Kidney (tissue), 22 donors: ENCODE results near the gene GMPPA. TPM values are rescaled to one million over a fixed set of nuclear protein-coding genes. Genes with fewer than 3 reads are reported as not detected.

ENCODE experiments used
- DNase-seq, 5 donors: peaks; one replicate each; pipeline ENCODE4 v3.0.0-alpha.2; 2013 to 2020
- FAIRE-seq: peaks from 2 replicates; lab custom pipeline; 2012; peaks lifted over from hg19 to GRCh38; lab: Jason Lieb, UNC
- H3K27ac ChIP-seq, 2 donors: one replicate each; pipeline ENCODE4 v1.7.0; 2013; ENCODE audit warnings: low read depth in 2 of 2, low read length in 2 of 2, inconsistent platforms in 1 of 2
- H3K27me3 ChIP-seq: one replicate; pipeline ENCODE4 v1.7.1; 2013; ENCODE audit warnings: low read length, inconsistent platforms; ENCODE audit not compliant: control insufficient read depth, insufficient read depth
- H3K36me3 ChIP-seq, 3 donors: one replicate each; pipeline versions ENCODE4 v1.7.0 to v1.7.1; 2013; ENCODE audit warnings: low read length in 3 of 3, control low read depth in 1 of 3, inconsistent platforms in 1 of 3; ENCODE audit not compliant: insufficient read depth in 3 of 3, control insufficient read depth in 2 of 3
- H3K4me1 ChIP-seq, 3 donors: one replicate each; pipeline versions ENCODE4 v1.7.0 to v1.7.1; 2013; ENCODE audit warnings: low read length in 3 of 3, inconsistent platforms in 1 of 3, low read depth in 1 of 3; ENCODE audit not compliant: control insufficient read depth in 2 of 3, insufficient read depth in 2 of 3
- H3K4me3 ChIP-seq, 3 donors: one replicate each; pipeline versions ENCODE4 v1.7.0 to v1.8.1; 2013; ENCODE audit warnings: low read length in 3 of 3, control low read depth in 1 of 3, inconsistent platforms in 1 of 3
- H3K9ac ChIP-seq, 3 donors: one replicate each; pipeline versions ENCODE4 v1.7.0 to v1.7.1; 2013; ENCODE audit warnings: low read length in 3 of 3, control low read depth in 1 of 3, inconsistent platforms in 1 of 3
- H3K9me3 ChIP-seq, 3 donors: one replicate each; pipeline versions ENCODE4 v1.7.0 to v1.7.1; 2013; ENCODE audit warnings: low read length in 3 of 3, control low read depth in 1 of 3, inconsistent platforms in 1 of 3; ENCODE audit not compliant: control insufficient read depth in 2 of 3, insufficient read depth in 1 of 3
- intact Hi-C: fragments of 100-400 bp; cut with DNase I; formaldehyde crosslinking; loops from one replicate; pipeline ENCODE4 v1.11.1; 2022
- long read RNA-seq, 10 donors: library from polyadenylated mRNA in 1 of 10; unstranded in 1 of 10; transcript quantifications; one replicate each; pipeline ENCODE4 v2.0.0 and lab custom pipeline, GENCODE V29; 2021 to 2026
- polyA plus RNA-seq: library from polyadenylated mRNA; stranded (reverse); fragments of 350-450 nt; fragmentation: Illumina TruSeq; extraction: RNeasy Lipid Tissue Mini Kit (QIAGEN cat#74804); gene quantifications from one replicate; pipeline ENCODE4 v1.2.3, GENCODE V29; 2014; ENCODE audit warnings: low read depth, low replicate concordance; ENCODE audit not compliant: insufficient read depth
- total RNA-seq: library from RNA; stranded (reverse); fragmentation: NEBNext Ultra II Directional; extraction: Animal tissue kit (Norgen Biotek cat#: 25700); gene quantifications from one replicate; pipeline ENCODE4 v1.2.1, GENCODE V29; 2021
- TF ChIP-seq, protein P1 (sequence below): IDR thresholded peaks from 3 replicates; pipeline ENCODE4 v1.5.1; 2012; ENCODE audit warnings: mild to moderate bottlenecking, moderate library complexity, borderline replicate concordance; ENCODE audit not compliant: insufficient read depth; ENCODE audit errors: extremely low read depth
- donor health status: control.
- donor health status: control.
- donor health status: control.
- donor health status: control.
- donor health status: control.
- donor health status: DM: yes; HTN: yes; CAD: no.
- donor health status: Normal renal cell carcinoma (clear cell type).

Gene GMPPA
- total RNA-seq = 33.9 TPM
- polyA plus RNA-seq = 53.1 TPM
- long read RNA-seq, donor 1, partial matches to known transcripts = 0 of 4 reads
- long read RNA-seq, donor 1, other reads (novel, unspliced or antisense) = 0 of 4 reads
- long read RNA-seq, donor 2, partial matches to known transcripts = 5 of 12 reads
- long read RNA-seq, donor 2, other reads (novel, unspliced or antisense) = 0 of 12 reads
- long read RNA-seq, donor 3, partial matches to known transcripts = 0 of 9 reads
- long read RNA-seq, donor 3, other reads (novel, unspliced or antisense) = 0 of 9 reads
- long read RNA-seq, donor 4, partial matches to known transcripts = 0 of 6 reads
- long read RNA-seq, donor 4, other reads (novel, unspliced or antisense) = 0 of 6 reads
- long read RNA-seq, donor 5 = 0 reads
- long read RNA-seq, donor 6, partial matches to known transcripts = 0 of 4 reads
- long read RNA-seq, donor 6, other reads (novel, unspliced or antisense) = 0 of 4 reads
- long read RNA-seq, donor 7, transcript GMPPA-201 (13 exons, 1,544 nt) = major isoform, 9 of 31 reads
- long read RNA-seq, donor 7, partial matches to known transcripts = 5 of 31 reads
- long read RNA-seq, donor 7, other reads (novel, unspliced or antisense) = 12 of 31 reads
- long read RNA-seq, donor 8, transcript GMPPA-201 (13 exons, 1,544 nt) = major isoform, 6 of 7 reads
- long read RNA-seq, donor 8, partial matches to known transcripts = 0 of 7 reads
- long read RNA-seq, donor 8, other reads (novel, unspliced or antisense) = 0 of 7 reads
- long read RNA-seq, donor 9, partial matches to known transcripts = 0 of 4 reads
- long read RNA-seq, donor 9, other reads (novel, unspliced or antisense) = 0 of 4 reads
- long read RNA-seq, donor 10, partial matches to known transcripts = 0 of 3 reads
- long read RNA-seq, donor 10, other reads (novel, unspliced or antisense) = 0 of 3 reads

DNA sequence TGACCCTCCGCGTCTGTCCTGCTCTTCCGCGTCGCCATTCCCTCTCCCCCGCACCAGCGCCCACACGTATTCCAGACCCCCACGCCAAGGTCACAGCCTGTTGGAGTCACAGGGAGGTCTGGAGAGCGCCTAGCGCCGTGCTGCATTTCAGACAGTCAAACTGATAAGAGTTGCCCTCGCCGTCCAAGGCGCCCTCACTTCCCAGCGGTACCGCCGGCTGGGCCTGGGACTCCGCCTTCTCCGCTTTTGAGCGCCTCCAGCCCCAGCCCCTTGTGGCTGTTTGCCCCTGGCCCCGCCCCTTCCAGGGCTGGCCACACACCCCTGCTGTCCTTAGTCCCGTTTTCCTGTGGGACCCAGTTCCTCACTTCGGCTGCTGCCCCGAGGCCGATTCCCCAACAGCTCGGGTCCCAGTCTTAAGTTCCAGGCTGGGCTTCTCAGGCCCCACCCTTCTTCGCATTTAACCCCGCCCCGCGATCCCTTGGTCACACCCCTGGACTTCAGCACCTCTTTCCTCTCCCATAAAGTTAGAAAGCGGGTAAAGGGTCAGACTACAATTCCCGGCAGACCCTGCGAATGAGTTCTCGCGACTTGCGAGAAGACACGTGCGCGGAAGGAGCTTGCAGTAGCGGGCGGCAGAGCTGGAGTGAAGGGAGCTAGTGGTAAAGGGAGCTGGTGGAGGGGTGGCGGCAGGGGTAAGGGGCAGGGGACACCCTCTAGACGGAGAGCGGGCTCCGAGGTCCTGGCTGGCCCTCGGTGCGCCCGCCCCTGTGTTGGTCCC, at the start of gene GMPPA:
Gene GMPPA (plus strand): TSS at position 612 of the 778 bp plus-strand sequence. CDS start 1,085 bp downstream, outside the sequence.
- TF ChIP-seq, protein P1, sequence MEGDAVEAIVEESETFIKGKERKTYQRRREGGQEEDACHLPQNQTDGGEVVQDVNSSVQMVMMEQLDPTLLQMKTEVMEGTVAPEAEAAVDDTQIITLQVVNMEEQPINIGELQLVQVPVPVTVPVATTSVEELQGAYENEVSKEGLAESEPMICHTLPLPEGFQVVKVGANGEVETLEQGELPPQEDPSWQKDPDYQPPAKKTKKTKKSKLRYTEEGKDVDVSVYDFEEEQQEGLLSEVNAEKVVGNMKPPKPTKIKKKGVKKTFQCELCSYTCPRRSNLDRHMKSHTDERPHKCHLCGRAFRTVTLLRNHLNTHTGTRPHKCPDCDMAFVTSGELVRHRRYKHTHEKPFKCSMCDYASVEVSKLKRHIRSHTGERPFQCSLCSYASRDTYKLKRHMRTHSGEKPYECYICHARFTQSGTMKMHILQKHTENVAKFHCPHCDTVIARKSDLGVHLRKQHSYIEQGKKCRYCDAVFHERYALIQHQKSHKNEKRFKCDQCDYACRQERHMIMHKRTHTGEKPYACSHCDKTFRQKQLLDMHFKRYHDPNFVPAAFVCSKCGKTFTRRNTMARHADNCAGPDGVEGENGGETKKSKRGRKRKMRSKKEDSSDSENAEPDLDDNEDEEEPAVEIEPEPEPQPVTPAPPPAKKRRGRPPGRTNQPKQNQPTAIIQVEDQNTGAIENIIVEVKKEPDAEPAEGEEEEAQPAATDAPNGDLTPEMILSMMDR = no peak
- no peaks in the 10 kb centered on the region for H3K36me3 ChIP-seq
- peaks cover 0 to 17% (median 4%) of the 10 kb centered on the region in 3 donors for H3K4me1 ChIP-seq
- peak within 1 kb of the TSS; percentile 91 to 94 for H3K27ac ChIP-seq
- H3K9ac ChIP-seq = peak within 1 kb of the TSS; percentile 71 to 99 (median 71)
- peak within 1 kb of the TSS; percentile 66 to 98 (median 69) for H3K4me3 ChIP-seq
- H3K27me3 ChIP-seq = peaks cover 12% of the 10 kb centered on the region
- no peaks in the 10 kb centered on the region for H3K9me3 ChIP-seq
- FAIRE-seq (peak; percentile 91), DNase-seq (peak; percentile 98 to 99 (median 98))
- intact Hi-C loops = no loop called here

DNA sequence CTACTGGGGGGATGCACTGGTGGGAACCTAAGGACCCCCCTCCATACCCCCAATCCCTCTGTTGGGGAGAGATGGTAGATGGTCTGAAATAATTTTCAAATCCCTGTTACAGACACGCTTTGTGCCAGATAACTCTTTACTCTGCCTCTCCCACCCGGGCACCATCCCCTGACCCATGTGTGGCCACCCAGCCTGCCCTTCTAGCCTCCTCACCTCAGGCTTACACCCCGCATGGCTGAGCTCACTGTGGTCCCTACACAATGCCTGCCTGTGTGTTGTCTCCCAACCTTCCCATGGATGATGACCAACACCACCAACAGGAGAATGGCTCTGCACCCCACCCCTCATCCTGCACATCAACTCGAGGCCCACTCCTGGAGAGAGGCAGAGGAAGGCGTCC, 49.1 kb upstream of the GMPPA start:
- no peak overlapping the region for H3K27ac ChIP-seq
- H3K9me3 ChIP-seq = no peaks in the 10 kb centered on the region
- TF ChIP-seq, protein P1 = no peak
- DNase-seq (no peak), FAIRE-seq (no peak)
- no peaks in the 10 kb centered on the region for H3K4me1 ChIP-seq
- H3K9ac ChIP-seq = no peak overlapping the region
- H3K4me3 ChIP-seq = no peak overlapping the region
- H3K27me3 ChIP-seq = no peaks in the 10 kb centered on the region
- H3K36me3 ChIP-seq = no peaks in the 10 kb centered on the region
- intact Hi-C loops = no loop called here

DNA sequence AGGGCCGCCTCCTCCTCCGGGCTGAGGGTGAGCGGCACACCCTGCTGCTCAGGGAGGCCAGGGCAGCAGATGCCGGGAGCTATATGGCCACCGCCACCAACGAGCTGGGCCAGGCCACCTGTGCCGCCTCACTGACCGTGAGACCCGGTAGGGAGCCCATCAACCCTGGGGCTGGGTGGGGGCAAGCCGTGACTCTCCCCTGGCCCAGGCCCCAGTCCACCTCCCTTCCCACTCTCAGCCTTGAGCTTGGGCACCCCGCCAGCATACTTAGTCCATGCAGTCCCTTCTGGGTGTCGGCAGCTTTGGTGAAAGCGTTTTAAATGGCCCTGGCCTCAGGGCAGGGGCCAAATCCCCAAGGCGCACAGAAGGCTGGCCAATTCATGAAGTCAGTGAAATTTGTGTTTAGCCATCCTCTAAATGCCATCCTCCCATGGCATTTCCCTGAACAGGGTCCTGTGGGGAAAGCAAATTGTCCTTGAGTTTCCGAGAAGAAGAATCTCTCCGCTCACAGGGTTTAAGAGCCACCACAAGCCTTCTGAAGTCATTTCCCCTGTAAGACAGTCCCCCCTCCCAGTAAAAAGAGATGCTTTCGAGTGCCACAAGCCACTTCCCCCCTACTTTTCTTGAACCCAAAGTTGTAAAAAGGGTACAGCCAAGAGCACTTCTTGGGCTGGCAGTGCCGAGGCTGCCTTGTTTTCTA, 46.9 kb upstream of the GMPPA start:
- TF ChIP-seq, protein P1 = no peak
- H3K27ac ChIP-seq = no peak overlapping the region
- no peak overlapping the region for H3K4me3 ChIP-seq
- no peaks in the 10 kb centered on the region for H3K27me3 ChIP-seq
- DNase-seq (no peak), FAIRE-seq (no peak)
- H3K9me3 ChIP-seq = no peaks in the 10 kb centered on the region
- H3K9ac ChIP-seq = no peak overlapping the region
- intact Hi-C loops = no loop called here
- H3K36me3 ChIP-seq = no peaks in the 10 kb centered on the region
- no peaks in the 10 kb centered on the region for H3K4me1 ChIP-seq
